Fibroblast of pulmonary artery (primary cell): ENCODE measurements around the gene ACRBP.

Source experiments
- DNase-seq: peaks from one replicate; pipeline ENCODE4 v3.0.0-alpha.2; 2010; ENCODE audit warnings: low read depth
- H3K4me3 ChIP-seq: replicated peaks from 2 replicates; pipeline ENCODE4 v1.5.1; 2011; ENCODE audit warnings: low read depth, mild to moderate bottlenecking, control low read depth, low read length, moderate library complexity
- TF ChIP-seq, protein P1 (sequence below): IDR thresholded peaks from 2 replicates; pipeline ENCODE4 v1.5.1; 2011; ENCODE audit warnings: mild to moderate bottlenecking, control low read depth, low read length, inconsistent platforms; ENCODE audit errors: missing control alignments

Gene ACRBP

GRCh38 chr12:6653342-6653741 is 6.1 kb upstream of the ACRBP start:
- no peak overlapping the region for H3K4me3 ChIP-seq
- no peak for DNase-seq
- TF ChIP-seq, protein P1, sequence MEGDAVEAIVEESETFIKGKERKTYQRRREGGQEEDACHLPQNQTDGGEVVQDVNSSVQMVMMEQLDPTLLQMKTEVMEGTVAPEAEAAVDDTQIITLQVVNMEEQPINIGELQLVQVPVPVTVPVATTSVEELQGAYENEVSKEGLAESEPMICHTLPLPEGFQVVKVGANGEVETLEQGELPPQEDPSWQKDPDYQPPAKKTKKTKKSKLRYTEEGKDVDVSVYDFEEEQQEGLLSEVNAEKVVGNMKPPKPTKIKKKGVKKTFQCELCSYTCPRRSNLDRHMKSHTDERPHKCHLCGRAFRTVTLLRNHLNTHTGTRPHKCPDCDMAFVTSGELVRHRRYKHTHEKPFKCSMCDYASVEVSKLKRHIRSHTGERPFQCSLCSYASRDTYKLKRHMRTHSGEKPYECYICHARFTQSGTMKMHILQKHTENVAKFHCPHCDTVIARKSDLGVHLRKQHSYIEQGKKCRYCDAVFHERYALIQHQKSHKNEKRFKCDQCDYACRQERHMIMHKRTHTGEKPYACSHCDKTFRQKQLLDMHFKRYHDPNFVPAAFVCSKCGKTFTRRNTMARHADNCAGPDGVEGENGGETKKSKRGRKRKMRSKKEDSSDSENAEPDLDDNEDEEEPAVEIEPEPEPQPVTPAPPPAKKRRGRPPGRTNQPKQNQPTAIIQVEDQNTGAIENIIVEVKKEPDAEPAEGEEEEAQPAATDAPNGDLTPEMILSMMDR, result no peak

DNA sequence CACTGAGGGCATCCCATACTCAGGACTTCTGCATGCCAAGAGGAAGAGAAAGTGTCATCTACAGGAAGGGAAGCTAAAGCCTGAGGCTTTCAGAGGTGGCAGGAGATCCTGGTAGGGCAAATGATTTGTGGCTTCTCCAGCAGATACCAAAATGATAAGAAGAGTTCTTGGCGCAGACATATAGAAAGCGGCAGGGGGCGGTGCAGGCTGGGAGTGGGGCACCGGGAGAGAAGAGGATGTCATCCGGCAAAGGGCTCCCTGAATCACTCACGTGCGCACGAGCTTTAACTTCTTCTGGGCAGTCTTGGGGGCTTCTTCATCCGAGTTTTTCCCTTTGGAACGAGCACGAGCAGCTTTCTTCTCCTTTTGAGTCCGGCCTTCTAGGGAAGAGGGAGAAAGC is 5.2 kb upstream of the ACRBP start:
- no peak for DNase-seq
- TF ChIP-seq, protein P1, result no peak
- no peak overlapping the region for H3K4me3 ChIP-seq

DNA sequence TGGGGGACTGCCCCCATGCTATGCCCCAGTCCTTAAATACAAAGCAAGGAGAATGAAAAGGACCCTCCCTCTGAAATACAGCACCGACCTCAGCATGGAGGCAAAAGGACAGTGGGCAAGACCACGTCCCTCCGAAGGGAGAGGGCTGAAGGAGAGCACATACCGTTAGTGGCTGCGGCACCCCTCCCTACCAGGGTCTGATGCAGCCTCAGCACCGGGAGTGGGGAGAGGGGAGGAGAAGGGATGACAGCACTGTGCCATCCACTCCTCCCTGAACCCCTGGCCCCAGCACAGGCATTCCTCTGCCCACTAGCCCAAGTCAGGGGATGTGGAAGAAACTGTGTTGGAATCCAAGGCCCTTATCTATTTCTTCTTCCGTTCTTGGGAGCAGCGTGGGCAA is 3.6 kb upstream of the ACRBP start:
- no peak overlapping the region for H3K4me3 ChIP-seq
- DNase-seq, result no peak
- TF ChIP-seq, protein P1, result no peak

DNA sequence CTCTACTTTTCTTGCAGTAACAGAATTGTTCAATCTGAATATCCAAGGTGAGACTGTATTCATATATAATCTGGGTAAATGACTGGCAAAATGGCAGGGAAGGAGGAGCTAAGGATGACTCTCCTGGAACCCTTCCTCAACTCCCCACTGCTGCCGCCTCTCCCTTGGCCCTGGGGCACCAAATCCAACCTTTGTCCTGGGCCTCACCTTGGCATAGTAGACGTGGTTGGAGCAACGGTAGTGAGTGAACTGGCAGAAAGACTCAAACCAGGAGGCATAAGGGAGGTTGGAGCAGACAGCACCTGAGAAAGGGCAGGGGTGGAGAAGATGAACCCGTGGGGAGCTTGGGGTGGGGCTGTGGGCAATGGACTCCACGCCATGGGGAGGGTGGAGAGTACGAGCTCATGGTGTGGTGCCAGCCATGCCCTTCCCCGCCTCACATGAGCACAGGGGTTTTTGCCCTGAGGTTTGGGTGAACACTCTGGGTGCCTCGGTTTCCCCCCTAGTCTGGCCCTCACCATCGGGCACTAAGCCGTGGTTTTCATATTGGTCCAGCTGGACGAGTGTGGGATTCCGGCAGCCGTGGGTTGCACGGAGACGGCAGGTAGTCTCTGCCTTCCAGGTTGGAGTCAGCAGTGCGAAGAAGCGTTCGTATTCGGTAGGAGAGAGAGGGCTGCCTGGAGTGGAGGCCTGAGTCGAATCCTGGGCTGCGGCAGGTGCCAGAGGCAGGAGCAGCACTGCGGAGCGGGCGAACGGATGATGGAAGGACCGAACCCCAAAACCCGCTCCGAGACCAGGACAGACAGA is 753 bp downstream of the ACRBP start:
- TF ChIP-seq, protein P1, result no peak
- no peak for DNase-seq
- peak overlapping the region; percentile 42 for H3K4me3 ChIP-seq

- DNase-seq, result no peak
- H3K4me3 ChIP-seq, result no peak overlapping the region
- TF ChIP-seq, protein P1, result peak; percentile 9
Measured at GRCh38 chr12:6644903-6645302, 2.3 kb downstream of the ACRBP start.

GRCh38 chr12:6644257-6644596 is 3.0 kb downstream of the ACRBP start:
- H3K4me3 ChIP-seq, result no peak overlapping the region
- TF ChIP-seq, protein P1, result no peak
- DNase-seq, result no peak
